ENCODE results near the gene SLC12A3. TPM values are rescaled to one million over a fixed set of nuclear protein-coding genes. Genes with fewer than 3 reads are reported as not detected.
A peak's percentile ranks its signal among the peaks of the same experiment; 100 is the strongest.

Gene SLC12A3
- total RNA-seq, 1 donor from 2014 or later: 5.0 TPM

- H3K27me3 Mint-ChIP-seq: no peaks in the 10 kb centered on the region
- no peaks in the 10 kb centered on the region for H3K36me3 Mint-ChIP-seq (ENCODE audit: low read depth)
- intact Hi-C loops (cut with micrococcal nuclease): no loop called here
- H3K4me1 Mint-ChIP-seq: peaks cover 30% of the 10 kb centered on the region
- ATAC-seq (ENCODE audit: low read depth) (peak; percentile 37), DNase-seq (no peak)
- TF ChIP-seq, protein P1, sequence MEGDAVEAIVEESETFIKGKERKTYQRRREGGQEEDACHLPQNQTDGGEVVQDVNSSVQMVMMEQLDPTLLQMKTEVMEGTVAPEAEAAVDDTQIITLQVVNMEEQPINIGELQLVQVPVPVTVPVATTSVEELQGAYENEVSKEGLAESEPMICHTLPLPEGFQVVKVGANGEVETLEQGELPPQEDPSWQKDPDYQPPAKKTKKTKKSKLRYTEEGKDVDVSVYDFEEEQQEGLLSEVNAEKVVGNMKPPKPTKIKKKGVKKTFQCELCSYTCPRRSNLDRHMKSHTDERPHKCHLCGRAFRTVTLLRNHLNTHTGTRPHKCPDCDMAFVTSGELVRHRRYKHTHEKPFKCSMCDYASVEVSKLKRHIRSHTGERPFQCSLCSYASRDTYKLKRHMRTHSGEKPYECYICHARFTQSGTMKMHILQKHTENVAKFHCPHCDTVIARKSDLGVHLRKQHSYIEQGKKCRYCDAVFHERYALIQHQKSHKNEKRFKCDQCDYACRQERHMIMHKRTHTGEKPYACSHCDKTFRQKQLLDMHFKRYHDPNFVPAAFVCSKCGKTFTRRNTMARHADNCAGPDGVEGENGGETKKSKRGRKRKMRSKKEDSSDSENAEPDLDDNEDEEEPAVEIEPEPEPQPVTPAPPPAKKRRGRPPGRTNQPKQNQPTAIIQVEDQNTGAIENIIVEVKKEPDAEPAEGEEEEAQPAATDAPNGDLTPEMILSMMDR (IDR thresholded peaks at IDR 0.05): no peak
- H3K9me3 Mint-ChIP-seq: no peaks in the 10 kb centered on the region
- CTCF ChIA-PET: no interaction called here
- H3K4me3 Mint-ChIP-seq: no peak overlapping the region
- POLR2A ChIA-PET: no interaction called here
- peak overlapping the region; percentile 67 for H3K27ac Mint-ChIP-seq
Measured at GRCh38 chr16:56898847-56899246, 33.8 kb downstream of the SLC12A3 start.

DNA sequence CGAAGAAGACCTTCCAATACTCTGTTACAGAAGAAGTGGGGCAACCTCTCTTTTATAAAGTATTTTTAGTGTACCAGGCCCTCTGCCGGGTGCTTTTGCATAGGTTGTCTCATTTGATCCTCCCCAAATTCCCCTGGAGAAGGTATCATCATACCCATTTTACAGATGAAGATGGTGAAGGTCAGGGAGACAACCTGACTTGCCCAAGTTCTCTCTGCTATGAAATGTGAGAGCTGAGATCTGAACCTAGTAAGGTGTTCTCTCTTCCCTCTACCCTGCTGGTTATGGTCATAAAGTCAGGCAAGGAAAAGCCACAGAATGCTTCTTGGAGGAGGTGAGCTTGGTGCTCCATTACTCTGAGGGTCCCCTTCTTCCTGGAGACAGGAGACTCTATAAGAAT is 38.9 kb downstream of the SLC12A3 start:
- H3K4me1 Mint-ChIP-seq: peaks cover 17% of the 10 kb centered on the region
- ChIA-PET CTCF (no interaction called here), POLR2A (interaction anchor here (0.5 to 1.5 kb wide), 3 partner anchors 11 to 38 kb away, joined by 3 to 6 read pairs (median 3); no protein-coding TSS in a partner anchor)
- H3K4me3 Mint-ChIP-seq: no peak overlapping the region
- no peaks in the 10 kb centered on the region for H3K27me3 Mint-ChIP-seq
- TF ChIP-seq, protein P1 (IDR thresholded peaks at IDR 0.05): no peak
- intact Hi-C loops (cut with micrococcal nuclease): no loop called here
- H3K27ac Mint-ChIP-seq: no peak overlapping the region
- no peaks in the 10 kb centered on the region for H3K9me3 Mint-ChIP-seq
- H3K36me3 Mint-ChIP-seq (ENCODE audit: low read depth): no peaks in the 10 kb centered on the region
- DNase-seq: no peak
- no peak for ATAC-seq (ENCODE audit: low read depth)

DNA sequence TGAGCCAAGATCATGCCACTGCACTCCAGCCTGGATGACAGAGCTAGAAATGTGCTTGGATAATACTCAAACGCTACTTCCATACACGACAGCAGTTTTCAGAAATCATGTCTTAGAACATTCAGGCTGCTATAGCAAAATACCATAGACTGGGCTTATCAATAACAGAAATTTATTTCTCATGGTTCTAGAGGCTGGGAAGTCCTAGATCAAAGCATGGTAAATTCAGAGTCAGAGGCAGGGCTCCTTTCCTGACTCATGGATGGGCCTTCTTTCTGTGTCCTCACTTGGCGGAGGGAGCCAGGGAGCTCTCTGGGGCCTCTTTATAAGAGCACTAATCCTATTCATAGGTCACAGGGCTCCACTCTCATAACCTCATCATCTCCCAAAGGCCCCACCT is 42.4 kb downstream of the SLC12A3 start:
- ATAC-seq (ENCODE audit: low read depth): no peak
- TF ChIP-seq, protein P1 (IDR thresholded peaks at IDR 0.05): no peak
- no peaks in the 10 kb centered on the region for H3K36me3 Mint-ChIP-seq (ENCODE audit: low read depth)
- ChIA-PET CTCF (no interaction called here), POLR2A (interaction anchor here (0.5 to 2.0 kb wide), 2 partner anchors 11 to 13 kb away, joined by 4 to 5 read pairs; no protein-coding TSS in a partner anchor)
- H3K27ac Mint-ChIP-seq: peak overlapping the region; percentile 25
- no peak overlapping the region for H3K4me3 Mint-ChIP-seq
- no peak for DNase-seq
- no peaks in the 10 kb centered on the region for H3K27me3 Mint-ChIP-seq
- H3K4me1 Mint-ChIP-seq: peaks cover 34% of the 10 kb centered on the region
- intact Hi-C loops (cut with micrococcal nuclease): no loop called here
- no peaks in the 10 kb centered on the region for H3K9me3 Mint-ChIP-seq

DNA sequence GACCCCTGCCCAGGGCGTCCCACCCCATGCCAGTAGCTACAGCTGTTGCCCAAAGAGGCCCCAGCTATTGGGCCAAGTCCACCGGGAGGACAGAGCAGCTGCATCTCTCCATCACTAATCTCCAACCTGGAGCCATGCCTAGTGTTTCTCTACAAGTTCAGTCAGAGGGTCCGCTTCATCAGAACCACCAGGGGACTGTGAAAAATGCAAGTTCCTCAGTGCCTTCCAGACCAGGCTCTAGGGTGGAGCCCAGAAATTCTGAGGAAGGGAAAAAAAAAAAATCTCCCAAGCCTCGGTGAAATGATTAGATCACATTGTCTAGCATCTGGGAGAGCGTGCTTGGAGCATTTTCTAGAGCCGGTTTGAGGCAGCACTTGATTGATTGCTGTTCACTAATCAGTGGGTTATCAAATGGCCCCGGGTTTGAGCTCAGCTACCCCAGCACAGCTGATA is 44.5 kb downstream of the SLC12A3 start:
- H3K4me1 Mint-ChIP-seq: peaks cover 56% of the 10 kb centered on the region
- TF ChIP-seq, protein P1 (IDR thresholded peaks at IDR 0.05): no peak
- DNase-seq (no peak), ATAC-seq (ENCODE audit: low read depth) (no peak)
- no peak overlapping the region for H3K4me3 Mint-ChIP-seq
- H3K36me3 Mint-ChIP-seq (ENCODE audit: low read depth): no peaks in the 10 kb centered on the region
- ChIA-PET CTCF (interaction anchor here (1.1 to 2.0 kb wide), 2 partner anchors 16 to 21 kb away, joined by 3 to 4 read pairs; no protein-coding TSS in a partner anchor), POLR2A (interaction anchor here (0.6 to 20.0 kb wide), 7 partner anchors 8 to 42 kb away, joined by 3 to 795 read pairs (median 6); partner anchors contain the start of gene HERPUD1)
- intact Hi-C loops (cut with micrococcal nuclease): no loop called here
- no peaks in the 10 kb centered on the region for H3K9me3 Mint-ChIP-seq
- no peaks in the 10 kb centered on the region for H3K27me3 Mint-ChIP-seq
- peak overlapping the region; percentile 96 for H3K27ac Mint-ChIP-seq

GRCh38 chr16:56910112-56910511 is 45.1 kb downstream of the SLC12A3 start:
- ATAC-seq (ENCODE audit: low read depth): no peak
- intact Hi-C loops (cut with micrococcal nuclease): no loop called here
- H3K4me1 Mint-ChIP-seq: peaks cover 61% of the 10 kb centered on the region
- DNase-seq: no peak
- H3K9me3 Mint-ChIP-seq: no peaks in the 10 kb centered on the region
- TF ChIP-seq, protein P1 (IDR thresholded peaks at IDR 0.05): no peak
- ChIA-PET CTCF (interaction anchor here (2.0 kb wide), 1 partner anchor 21 kb away, joined by 4 read pairs; no protein-coding TSS in a partner anchor), POLR2A (interaction anchor here (0.5 to 20.0 kb wide), 13 partner anchors 8 to 151 kb away, joined by 3 to 795 read pairs (median 5); partner anchors contain the start of gene HERPUD1)
- peak overlapping the region; percentile 24 for H3K4me3 Mint-ChIP-seq
- no peaks in the 10 kb centered on the region for H3K36me3 Mint-ChIP-seq (ENCODE audit: low read depth)
- no peaks in the 10 kb centered on the region for H3K27me3 Mint-ChIP-seq
- H3K27ac Mint-ChIP-seq: peak overlapping the region; percentile 96

Measured in activated B cell treated with CpG ODN at 0.5 μM for 24 hours (primary cell).